GM18867 (cell line): ENCODE data around the gene VEGFA.

Experiments
- ATAC-seq: cut with Tn5 transposase; IDR thresholded peaks from one replicate; pipeline ENCODE4 v1.9.1; 2021; ENCODE audit warnings: mild to moderate bottlenecking, moderate library complexity; ENCODE audit not compliant: unreplicated experiment

Gene VEGFA

GRCh38 chr6:43738877-43739641 lies 31.0 kb upstream of the VEGFA start:
- no peak for ATAC-seq

GRCh38 chr6:43739642-43740091 lies 30.3 kb upstream of the VEGFA start:
- ATAC-seq, result no peak

GRCh38 chr6:43740321-43740960 lies 29.6 kb upstream of the VEGFA start:
- ATAC-seq, result no peak

GRCh38 chr6:43740961-43741764 lies 28.8 kb upstream of the VEGFA start:
- ATAC-seq, result no peak

GRCh38 chr6:43741829-43742228 lies 28.2 kb upstream of the VEGFA start:
- ATAC-seq, result no peak

GRCh38 chr6:43742285-43742684 lies 27.7 kb upstream of the VEGFA start:
- ATAC-seq, result no peak

- ATAC-seq, result no peak
Observed at GRCh38 chr6:43742931-43743632, 26.9 kb upstream of the VEGFA start.

GRCh38 chr6:43743682-43744381 lies 26.2 kb upstream of the VEGFA start:
- no peak for ATAC-seq

- ATAC-seq, result no peak
Observed at GRCh38 chr6:43744491-43744890, 25.5 kb upstream of the VEGFA start.

- ATAC-seq, result no peak
Observed at GRCh38 chr6:43744931-43745727, 24.9 kb upstream of the VEGFA start.

- ATAC-seq, result no peak
Observed at GRCh38 chr6:43746071-43746470, 23.9 kb upstream of the VEGFA start.

GRCh38 chr6:43746613-43747102 lies 23.4 kb upstream of the VEGFA start:
- no peak for ATAC-seq

GRCh38 chr6:43747784-43748183 lies 22.2 kb upstream of the VEGFA start:
- no peak for ATAC-seq

GRCh38 chr6:43748765-43749164 lies 21.2 kb upstream of the VEGFA start:
- ATAC-seq, result no peak

GRCh38 chr6:43749461-43749860 lies 20.6 kb upstream of the VEGFA start:
- no peak for ATAC-seq

- ATAC-seq, result no peak
Observed at GRCh38 chr6:43750622-43751021, 19.4 kb upstream of the VEGFA start.

GRCh38 chr6:43753570-43754183 lies 16.3 kb upstream of the VEGFA start:
- no peak for ATAC-seq

- ATAC-seq, result no peak
Observed at GRCh38 chr6:43757966-43758616, 11.9 kb upstream of the VEGFA start.
